HFF-Myc (cell line): ENCODE data around the gene LGALS9C.
"Not testable (repeated sequence)": the region's sequence is repeated elsewhere in the genome, so short reads cannot be mapped to it uniquely, and the experiment has no call there.

Source experiments
- DNase-seq: peaks from one replicate; pipeline ENCODE4 v3.0.0-alpha.2; 2011; ENCODE audit warnings: low read depth; ENCODE audit errors: extremely low read depth
- H3K4me3 ChIP-seq: replicated peaks from 2 replicates; pipeline ENCODE4 v1.5.1; 2011; ENCODE audit warnings: low read depth, mild to moderate bottlenecking, control low read depth, low read length

LGALS9C gene

GRCh38 chr17:18508667-18509066, 32.1 kb downstream of the LGALS9C start:
- not testable (repeated sequence) for H3K4me3 ChIP-seq, DNase-seq

DNA sequence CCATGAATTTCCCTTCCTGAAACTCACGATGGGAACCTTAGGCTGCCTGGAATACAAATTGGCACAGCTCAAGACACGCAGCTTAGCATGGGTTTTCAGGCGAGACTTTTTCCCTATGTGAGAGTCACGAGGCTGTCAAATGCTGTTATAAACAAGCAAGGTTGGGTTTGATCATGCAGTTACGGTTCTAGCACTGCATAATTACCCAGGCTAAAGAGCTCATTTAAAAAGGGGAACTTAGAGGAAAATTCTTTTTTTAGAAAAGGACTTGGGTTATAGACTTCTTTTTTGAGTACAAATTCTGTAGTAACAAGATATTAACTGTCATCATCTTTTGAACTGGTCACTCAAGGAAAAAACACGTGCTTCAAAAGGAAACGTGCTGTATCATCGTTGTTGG, 44.5 kb downstream of the LGALS9C start:
- not testable (repeated sequence) for H3K4me3 ChIP-seq, DNase-seq

- not testable (repeated sequence) for DNase-seq, H3K4me3 ChIP-seq
These were observed 48.4 kb downstream of the LGALS9C start for GRCh38 chr17:18525015-18525414.

DNA sequence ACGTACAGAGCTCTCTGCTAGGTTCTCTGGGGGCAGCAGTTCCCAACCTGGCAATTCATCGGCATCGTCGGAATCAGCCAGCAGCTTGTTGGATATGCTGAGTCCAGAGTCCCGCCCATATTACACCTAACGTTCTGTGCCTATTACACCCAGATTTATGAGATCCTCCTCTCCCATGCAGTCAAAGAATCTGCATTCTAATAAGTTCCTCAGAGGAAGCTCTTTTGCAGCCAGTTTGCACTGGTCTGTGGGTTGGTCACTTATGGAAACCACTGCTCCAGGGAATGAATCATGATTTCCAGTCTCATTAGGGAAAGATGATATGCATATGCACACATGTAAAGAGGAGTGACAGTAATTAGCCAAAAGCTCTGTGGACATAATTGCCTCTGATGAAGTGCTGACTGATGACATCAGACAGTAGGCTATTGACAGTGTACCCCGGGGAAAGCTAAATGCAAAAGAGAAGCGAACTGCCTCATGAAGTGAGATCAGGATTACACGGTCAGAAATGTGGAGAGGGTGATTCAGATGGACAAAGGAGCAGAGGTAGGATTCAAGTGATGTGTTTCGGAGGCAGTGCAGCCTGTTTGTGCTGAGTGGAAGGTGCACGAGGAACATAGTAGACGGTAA, 49.7 kb downstream of the LGALS9C start:
- not testable (repeated sequence) for H3K4me3 ChIP-seq, DNase-seq

DNA sequence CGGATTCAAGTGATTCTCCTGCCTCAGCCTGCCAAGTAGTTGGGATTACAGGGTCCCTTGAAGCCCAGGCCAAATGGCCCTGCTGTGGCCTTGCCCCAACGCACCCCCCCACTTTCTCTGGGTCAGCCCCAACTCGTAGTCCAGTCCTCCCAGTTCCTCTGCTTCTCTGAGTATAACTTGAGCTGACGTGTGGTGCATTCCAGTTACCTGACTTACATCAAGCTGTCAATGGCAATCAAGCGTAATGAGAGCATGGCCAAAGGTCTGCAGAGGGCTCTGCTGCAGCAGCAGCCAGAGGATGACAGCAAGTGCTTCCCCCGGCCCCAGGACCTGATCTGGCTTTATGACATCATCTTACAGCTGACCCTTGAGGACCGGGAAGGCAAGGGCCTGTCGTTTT, 50.8 kb downstream of the LGALS9C start:
- DNase-seq, H3K4me3 ChIP-seq: not testable (repeated sequence)

GRCh38 chr17:18528435-18528834, 51.8 kb downstream of the LGALS9C start:
- not testable (repeated sequence) for H3K4me3 ChIP-seq, DNase-seq

DNA sequence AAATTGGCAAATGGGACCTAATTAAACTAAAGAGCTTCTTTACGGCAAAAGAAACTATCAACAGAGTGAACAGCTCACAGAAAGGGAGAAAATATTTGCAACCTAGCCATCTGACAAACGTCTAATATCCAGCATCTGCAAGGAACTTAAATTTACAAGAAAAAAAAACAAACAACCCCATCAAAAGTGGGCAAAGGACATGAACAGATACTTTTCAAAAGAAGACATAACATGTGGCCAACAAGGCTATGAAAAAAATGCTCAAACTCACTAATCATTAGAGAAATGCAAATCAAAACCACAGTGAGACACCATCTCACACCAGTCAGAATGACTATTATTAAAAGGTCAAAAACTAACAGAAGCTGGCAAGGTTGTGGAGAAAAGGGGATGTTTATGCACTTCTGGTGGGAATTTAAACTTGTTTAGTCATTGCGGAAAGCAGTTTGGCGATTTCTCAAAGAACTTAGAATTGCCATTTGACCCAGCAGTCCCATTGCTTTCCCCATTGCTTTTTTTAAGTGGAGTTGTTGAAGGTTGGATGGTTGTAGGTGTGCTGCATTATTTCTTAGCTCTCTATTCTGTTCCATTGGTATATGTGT, 52.4 kb downstream of the LGALS9C start:
- DNase-seq, H3K4me3 ChIP-seq: not testable (repeated sequence)

DNA sequence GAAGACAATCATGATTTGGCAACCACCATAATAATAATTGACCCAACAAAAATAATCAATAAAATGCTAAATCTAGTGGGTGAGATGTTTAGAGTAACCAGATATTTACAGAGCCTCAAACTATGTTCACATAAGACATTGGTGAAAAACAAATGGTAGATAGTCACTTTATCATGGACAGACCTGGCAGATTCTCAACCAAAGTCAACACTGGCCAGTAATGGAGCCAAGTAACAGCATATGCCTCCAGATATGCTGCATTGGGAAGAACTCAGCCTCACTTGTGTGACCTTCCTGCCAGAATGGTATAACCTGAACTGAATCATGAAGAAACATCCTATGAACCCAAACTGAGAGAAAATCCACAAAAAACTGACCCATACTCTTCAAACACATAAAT, 53.8 kb downstream of the LGALS9C start:
- not testable (repeated sequence) for DNase-seq

GRCh38 chr17:18542234-18542633, 65.6 kb downstream of the LGALS9C start:
- not testable (repeated sequence) for DNase-seq, H3K4me3 ChIP-seq

More for the DNA sequence above, 53.8 kb downstream of the LGALS9C start:
- H3K4me3 ChIP-seq, result not testable (repeated sequence)

DNA sequence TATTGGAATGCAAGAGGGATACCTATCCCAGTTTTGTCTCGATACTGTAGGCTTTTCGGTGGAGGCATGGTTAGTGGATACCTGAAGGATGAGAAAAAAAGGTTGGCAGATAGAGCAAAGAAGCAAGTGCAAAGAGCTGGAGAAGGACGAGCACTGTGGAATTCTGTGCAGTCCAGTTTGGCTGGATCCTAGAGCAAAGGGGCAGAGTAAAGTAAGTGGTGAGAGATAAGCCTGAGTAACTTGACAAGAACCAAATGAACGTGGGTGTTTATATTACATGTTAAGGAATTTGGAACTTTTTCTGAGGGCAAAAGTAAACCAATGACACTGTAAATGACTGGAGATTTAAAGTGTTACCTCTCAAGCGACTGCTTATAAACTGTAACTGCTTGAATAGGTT, 66.3 kb downstream of the LGALS9C start:
- not testable (repeated sequence) for H3K4me3 ChIP-seq, DNase-seq
